ENCODE measurements around the gene SGK1.

SGK1 gene

DNA sequence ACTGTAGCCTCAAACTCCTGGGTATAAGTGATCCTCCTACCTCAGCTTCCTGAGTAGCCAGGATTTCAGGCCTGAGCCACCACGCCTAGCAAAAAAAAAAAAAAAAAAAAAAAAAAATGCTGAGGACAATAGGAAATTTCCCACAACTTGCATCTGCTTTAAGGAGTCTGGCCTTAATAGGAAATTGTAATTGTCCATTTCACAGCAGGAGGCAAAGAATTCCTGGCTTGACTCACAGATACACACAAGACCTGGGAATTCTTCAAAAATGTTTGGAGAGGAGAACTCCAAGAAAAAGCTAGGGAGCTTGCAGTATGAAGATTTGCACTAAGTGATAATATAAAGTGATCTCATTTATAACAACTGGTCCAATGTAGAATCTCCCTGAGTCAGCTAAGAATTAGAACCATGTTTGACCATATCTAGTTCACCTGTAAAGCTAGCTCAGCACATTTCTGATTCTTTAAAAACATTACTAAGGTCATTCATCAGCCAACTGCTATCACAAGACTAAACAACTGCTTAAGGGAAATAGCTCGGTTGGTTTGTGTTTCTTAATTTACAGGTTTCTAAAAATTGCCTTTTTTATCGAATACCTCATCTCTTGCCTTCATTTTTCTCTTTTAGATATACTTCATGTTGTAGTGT lies 185.3 kb downstream of the SGK1 start:
- no peaks in the 10 kb centered on the region for H3K9me3 ChIP-seq (ENCODE audit: severe bottlenecking)
- H3K36me3 ChIP-seq (ENCODE audit: low read depth), result no peaks in the 10 kb centered on the region
- ATAC-seq (ENCODE audit: low read depth) (no peak), DNase-seq (ENCODE audit: low spot score) (no peak)
- H3K4me1 ChIP-seq (ENCODE audit: insufficient read depth, poor library complexity, severe bottlenecking), result no peaks in the 10 kb centered on the region
- no peaks in the 10 kb centered on the region for H3K27me3 ChIP-seq (ENCODE audit: insufficient read depth, poor library complexity, severe bottlenecking)
- no peak overlapping the region for H3K27ac ChIP-seq (ENCODE audit: poor library complexity, severe bottlenecking)
- no peak overlapping the region for H3K4me3 ChIP-seq (ENCODE audit: severe bottlenecking)
- TF ChIP-seq, protein P1, sequence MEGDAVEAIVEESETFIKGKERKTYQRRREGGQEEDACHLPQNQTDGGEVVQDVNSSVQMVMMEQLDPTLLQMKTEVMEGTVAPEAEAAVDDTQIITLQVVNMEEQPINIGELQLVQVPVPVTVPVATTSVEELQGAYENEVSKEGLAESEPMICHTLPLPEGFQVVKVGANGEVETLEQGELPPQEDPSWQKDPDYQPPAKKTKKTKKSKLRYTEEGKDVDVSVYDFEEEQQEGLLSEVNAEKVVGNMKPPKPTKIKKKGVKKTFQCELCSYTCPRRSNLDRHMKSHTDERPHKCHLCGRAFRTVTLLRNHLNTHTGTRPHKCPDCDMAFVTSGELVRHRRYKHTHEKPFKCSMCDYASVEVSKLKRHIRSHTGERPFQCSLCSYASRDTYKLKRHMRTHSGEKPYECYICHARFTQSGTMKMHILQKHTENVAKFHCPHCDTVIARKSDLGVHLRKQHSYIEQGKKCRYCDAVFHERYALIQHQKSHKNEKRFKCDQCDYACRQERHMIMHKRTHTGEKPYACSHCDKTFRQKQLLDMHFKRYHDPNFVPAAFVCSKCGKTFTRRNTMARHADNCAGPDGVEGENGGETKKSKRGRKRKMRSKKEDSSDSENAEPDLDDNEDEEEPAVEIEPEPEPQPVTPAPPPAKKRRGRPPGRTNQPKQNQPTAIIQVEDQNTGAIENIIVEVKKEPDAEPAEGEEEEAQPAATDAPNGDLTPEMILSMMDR (IDR thresholded peaks at IDR 0.05; ENCODE audit: poor library complexity, severe bottlenecking), result no peak

DNA sequence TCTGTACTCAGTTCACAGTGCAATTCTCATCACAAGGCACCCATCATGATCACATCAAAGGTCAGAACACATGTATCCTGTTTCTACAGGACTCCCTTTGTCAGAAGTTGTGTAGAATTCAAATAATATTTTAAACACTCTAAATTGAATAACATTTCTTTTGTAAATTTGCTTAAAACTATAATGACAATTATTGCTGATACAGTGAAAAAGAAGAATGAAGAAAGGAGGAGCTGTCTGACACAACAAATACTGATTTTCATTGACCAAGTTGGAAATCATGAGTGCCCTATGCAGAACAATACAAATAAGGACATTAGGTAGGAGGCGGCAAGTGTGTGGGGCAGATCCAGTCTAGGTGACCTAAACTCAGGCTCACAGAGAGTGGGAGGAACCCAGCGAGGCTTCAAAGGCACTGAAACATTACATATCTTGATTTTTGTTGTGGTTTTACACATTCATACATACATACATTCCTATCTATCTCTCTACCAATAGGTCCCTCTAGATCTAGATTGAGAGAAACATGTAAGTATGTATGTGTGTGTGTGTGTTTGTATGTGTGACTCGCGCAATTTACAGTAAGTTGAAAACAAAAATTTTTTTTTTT lies 186.3 kb downstream of the SGK1 start:
- ATAC-seq (ENCODE audit: low read depth), result no peak
- no peak overlapping the region for H3K27ac ChIP-seq (ENCODE audit: poor library complexity, severe bottlenecking)
- TF ChIP-seq, protein P1 (IDR thresholded peaks at IDR 0.05; ENCODE audit: poor library complexity, severe bottlenecking), result no peak

DNA sequence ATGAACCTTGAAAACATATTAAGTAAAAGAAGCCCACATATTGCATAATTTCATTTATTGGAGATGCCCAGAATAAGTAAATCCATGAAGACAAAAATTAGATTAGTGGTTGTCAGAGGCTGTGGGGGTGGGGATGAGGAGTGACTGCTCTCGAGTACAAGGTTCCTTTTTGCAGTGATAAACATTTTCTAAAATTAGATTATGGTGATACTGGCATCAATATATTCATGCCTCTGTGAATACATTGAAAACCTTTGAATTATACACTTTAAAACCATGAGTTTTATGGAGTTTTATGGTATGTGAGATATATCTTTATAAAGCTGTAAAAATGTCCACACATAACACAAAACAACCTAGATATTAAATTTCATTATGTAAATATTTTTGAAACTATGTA lies 189.8 kb downstream of the SGK1 start:
- TF ChIP-seq, protein P1 (IDR thresholded peaks at IDR 0.05; ENCODE audit: poor library complexity, severe bottlenecking), result no peak
- ATAC-seq (ENCODE audit: low read depth), result no peak
- DNase-seq (ENCODE audit: low spot score), result no peak
- peaks cover 7% of the 10 kb centered on the region for H3K4me1 ChIP-seq (ENCODE audit: insufficient read depth, poor library complexity, severe bottlenecking)
- H3K27ac ChIP-seq (ENCODE audit: poor library complexity, severe bottlenecking), result no peak overlapping the region
- no peaks in the 10 kb centered on the region for H3K9me3 ChIP-seq (ENCODE audit: severe bottlenecking)
- no peaks in the 10 kb centered on the region for H3K27me3 ChIP-seq (ENCODE audit: insufficient read depth, poor library complexity, severe bottlenecking)
- no peaks in the 10 kb centered on the region for H3K36me3 ChIP-seq (ENCODE audit: low read depth)
- no peak overlapping the region for H3K4me3 ChIP-seq (ENCODE audit: severe bottlenecking)

More for the DNA sequence above, 186.3 kb downstream of the SGK1 start:
- H3K36me3 ChIP-seq (ENCODE audit: low read depth), result no peaks in the 10 kb centered on the region
- H3K9me3 ChIP-seq (ENCODE audit: severe bottlenecking), result no peaks in the 10 kb centered on the region
- no peak overlapping the region for H3K4me3 ChIP-seq (ENCODE audit: severe bottlenecking)
- no peaks in the 10 kb centered on the region for H3K4me1 ChIP-seq (ENCODE audit: insufficient read depth, poor library complexity, severe bottlenecking)
- no peaks in the 10 kb centered on the region for H3K27me3 ChIP-seq (ENCODE audit: insufficient read depth, poor library complexity, severe bottlenecking)
- no peak for DNase-seq (ENCODE audit: low spot score)

DNA sequence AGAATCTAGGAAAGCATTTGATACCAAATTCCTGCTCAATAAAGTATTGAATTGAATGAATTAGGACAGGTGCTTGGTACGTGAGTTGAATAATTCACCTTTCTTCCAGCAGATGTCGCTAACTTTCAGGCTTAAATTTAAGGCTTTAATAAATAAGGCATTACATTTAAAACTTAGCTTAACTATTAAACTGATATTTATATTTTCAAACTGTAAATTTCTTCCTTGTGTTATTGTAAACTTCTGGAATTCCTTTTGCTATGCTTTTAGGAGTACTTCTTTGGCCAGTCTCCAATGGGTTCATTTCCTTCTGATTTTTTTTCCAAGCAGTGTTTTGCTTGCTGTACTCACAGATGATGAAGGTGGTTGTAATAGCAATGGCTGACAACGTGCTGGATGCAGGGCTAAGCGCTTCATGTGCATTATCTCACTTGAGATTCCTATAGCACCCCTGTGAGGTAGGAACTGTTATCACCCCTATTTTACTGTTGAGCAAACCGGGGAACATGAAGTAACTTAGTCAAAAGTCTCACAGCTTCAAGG lies 194.2 kb downstream of the SGK1 start:
- TF ChIP-seq, protein P1 (IDR thresholded peaks at IDR 0.05; ENCODE audit: poor library complexity, severe bottlenecking), result peak; percentile 93
- DNase-seq (ENCODE audit: low spot score), result no peak
- H3K27me3 ChIP-seq (ENCODE audit: insufficient read depth, poor library complexity, severe bottlenecking), result no peaks in the 10 kb centered on the region
- peaks cover 7% of the 10 kb centered on the region for H3K4me1 ChIP-seq (ENCODE audit: insufficient read depth, poor library complexity, severe bottlenecking)
- no peaks in the 10 kb centered on the region for H3K9me3 ChIP-seq (ENCODE audit: severe bottlenecking)
- ATAC-seq (ENCODE audit: low read depth), result peak; percentile 98
- H3K4me3 ChIP-seq (ENCODE audit: severe bottlenecking), result no peak overlapping the region
- no peak overlapping the region for H3K27ac ChIP-seq (ENCODE audit: poor library complexity, severe bottlenecking)
- H3K36me3 ChIP-seq (ENCODE audit: low read depth), result no peaks in the 10 kb centered on the region

DNA sequence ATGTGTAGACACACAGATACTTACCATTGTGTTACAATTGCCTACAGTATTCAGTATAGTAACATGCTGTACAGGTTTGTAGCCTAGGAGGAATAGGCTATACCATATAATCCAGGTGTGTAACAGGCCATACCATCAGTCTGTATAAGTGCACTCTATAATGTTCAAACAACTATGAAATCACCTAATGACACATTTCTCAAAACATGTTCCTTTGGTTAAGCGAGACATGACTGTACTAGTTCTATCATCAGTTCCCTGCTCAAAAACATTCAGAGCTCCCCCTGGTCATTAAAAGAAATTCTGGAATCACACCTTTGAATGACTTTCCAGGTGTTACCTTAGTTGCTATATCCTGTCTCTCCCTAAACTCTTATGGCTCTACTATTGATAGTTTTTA lies 195.1 kb downstream of the SGK1 start:
- TF ChIP-seq, protein P1 (IDR thresholded peaks at IDR 0.05; ENCODE audit: poor library complexity, severe bottlenecking), result no peak
- Histone ChIP-seq H3K4me1 (ENCODE audit: insufficient read depth, poor library complexity, severe bottlenecking) (peaks cover 7% of the 10 kb centered on the region), H3K27me3 (ENCODE audit: insufficient read depth, poor library complexity, severe bottlenecking) (no peaks in the 10 kb centered on the region), H3K9me3 (ENCODE audit: severe bottlenecking) (no peaks in the 10 kb centered on the region), H3K4me3 (ENCODE audit: severe bottlenecking) (no peak overlapping the region), H3K36me3 (ENCODE audit: low read depth) (no peaks in the 10 kb centered on the region), H3K27ac (ENCODE audit: poor library complexity, severe bottlenecking) (no peak overlapping the region)
- DNase-seq (ENCODE audit: low spot score) (no peak), ATAC-seq (ENCODE audit: low read depth) (no peak)

All from RWPE2 (cell line).